ENCODE measurements around the gene NUTM2B. TPM values are rescaled to one million over a fixed set of nuclear protein-coding genes. Genes with fewer than 3 reads are reported as not detected.
"Not testable (repeated sequence)": the region's sequence is repeated elsewhere in the genome, so short reads cannot be mapped to it uniquely, and the experiment has no call there.

NUTM2B gene
- total RNA-seq, 1 donor from 2014 or later, result 0.21 TPM

DNA sequence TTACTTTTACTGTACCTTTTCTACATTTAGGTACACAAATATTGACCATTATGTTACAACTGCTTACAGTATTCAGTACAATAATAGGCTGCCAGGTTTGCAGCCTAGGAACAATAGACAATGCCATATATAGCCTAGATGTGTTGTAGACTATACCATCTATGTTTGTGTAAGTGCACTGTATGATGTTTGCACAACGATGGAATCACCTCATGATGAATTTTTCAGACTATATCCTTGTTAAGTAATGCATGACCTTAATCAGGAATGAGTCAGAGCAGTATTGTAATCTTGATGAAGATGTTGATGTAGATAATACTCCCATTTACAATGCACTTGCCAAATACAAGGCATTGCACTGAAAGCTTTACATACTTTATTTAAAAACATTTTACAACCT lies 23.6 kb downstream of the NUTM2B start:
- DNase-seq (ENCODE audit: low read depth), result not testable (repeated sequence)

DNA sequence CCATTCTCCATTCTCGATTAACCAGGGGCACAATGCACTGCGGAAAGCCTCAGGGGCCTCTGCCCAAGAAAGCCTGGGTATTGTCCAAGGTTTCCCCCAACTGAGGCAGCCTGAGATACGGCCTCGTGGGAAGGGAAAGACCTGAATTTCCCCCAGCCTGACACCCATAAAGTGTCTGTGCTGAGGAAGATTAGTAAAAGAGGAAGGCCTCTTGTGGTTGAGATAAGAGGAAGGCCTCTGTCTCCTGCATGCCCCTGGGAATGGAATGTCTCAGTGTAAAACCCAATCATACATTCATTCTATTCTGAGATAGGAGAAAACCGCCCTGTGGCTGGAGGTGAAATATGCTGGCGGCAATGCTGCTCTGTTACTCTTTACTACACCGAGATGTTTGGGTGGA lies 41.8 kb downstream of the NUTM2B start:
- DNase-seq (ENCODE audit: low read depth), result not testable (repeated sequence)

DNA sequence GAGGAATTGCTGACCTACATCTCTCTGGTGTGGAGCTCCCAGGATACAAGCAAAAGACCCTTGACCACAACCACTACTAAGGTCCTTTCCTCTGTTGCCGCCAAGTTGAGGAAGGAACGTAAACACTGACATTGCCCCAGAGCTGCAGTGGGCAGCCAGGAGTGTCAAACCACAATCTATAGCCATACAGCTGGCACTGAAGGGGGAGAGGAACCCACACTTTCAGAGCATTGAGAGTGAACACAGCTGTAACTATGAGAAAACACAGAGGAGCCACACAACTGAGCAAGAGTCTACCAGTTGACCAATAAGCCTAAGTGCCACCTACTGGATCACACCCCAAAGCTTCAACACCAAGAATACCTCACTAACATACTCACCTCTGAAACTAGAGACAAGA lies 45.5 kb downstream of the NUTM2B start:
- not testable (repeated sequence) for DNase-seq (ENCODE audit: low read depth)

DNA sequence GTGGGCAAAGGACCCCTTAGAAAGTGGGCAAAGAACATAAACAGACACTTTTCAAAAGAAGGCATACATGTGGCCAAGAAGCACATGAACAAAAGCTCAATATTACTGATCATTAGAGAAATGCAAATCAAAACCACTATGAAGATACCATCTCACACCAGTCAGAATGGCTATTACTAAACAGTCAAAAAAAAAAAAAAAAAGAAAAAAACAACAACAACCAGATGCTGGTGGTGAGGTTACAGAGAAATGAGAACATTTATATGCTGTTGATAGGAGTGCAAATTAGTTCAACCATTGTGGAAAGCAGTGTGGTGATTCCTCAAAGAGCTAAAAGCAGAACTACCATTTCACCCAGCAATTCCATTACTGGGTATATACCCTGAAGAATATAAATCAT lies 50.6 kb downstream of the NUTM2B start:
- DNase-seq (ENCODE audit: low read depth), result not testable (repeated sequence)

DNA sequence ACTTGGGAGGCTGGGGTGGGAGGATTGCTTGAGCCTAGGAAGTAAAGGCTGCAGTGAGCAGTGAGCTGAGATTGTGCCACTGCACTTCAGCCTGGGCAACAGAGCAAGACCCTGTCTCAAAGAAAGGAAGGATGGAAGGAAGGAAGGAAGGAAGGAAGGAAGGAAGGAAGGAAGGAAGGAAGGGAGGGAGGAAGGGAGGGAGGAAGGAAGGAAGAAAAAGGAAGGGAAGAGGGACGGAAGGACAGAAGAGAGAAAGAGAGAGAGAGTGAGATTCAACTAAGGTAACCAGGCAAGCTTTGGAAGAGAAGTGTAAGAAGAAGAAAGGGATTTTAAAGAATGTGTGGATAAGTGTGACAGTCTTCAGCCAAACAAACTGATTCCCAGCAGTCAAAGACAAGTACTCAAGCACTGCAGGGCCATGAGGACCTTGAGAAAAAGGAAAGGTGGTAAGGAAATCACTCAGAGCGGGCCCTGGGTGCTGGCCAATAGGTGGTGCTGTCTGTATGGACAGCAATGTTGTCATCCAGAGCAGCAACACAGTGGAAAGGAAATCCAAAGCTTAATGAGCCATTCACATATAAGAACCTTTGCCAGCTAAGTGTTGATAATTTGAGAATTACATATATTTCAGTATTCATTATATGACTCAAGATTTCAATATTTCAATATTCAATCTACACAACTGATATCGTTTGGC lies 55.4 kb downstream of the NUTM2B start:
- not testable (repeated sequence) for DNase-seq (ENCODE audit: low read depth)

Other genes starting within 250 kb of the NUTM2B start
- gene EIF5AL1, start 190.7 kb upstream of the NUTM2B start, total RNA-seq, result 0.31 and 0.62 TPM in 2 replicates
- gene SFTPA2, start 142.8 kb upstream of the NUTM2B start, total RNA-seq, result 0.08 TPM in 1 of 2 replicates, not detected in the other
- not detected in 2 replicates for gene SFTPA1, start 92.3 kb upstream of the NUTM2B start, total RNA-seq
- gene NUTM2E, start 123.5 kb downstream of the NUTM2B start, total RNA-seq, result 0.21 TPM in 1 of 2 replicates, not detected in the other
- not detected in 2 replicates for gene SFTPD, start 245.9 kb downstream of the NUTM2B start, total RNA-seq